SK-N-DZ (cell line): ENCODE measurements around the gene DDRGK1.
A peak's percentile ranks its signal among the peaks of the same experiment; 100 is the strongest.

Source experiments
- DNase-seq: peaks from one replicate; pipeline ENCODE4 v3.0.0-alpha.2; 2015; ENCODE audit warnings: low spot score

DDRGK1 gene

GRCh38 chr20:3235666-3236324, 31.3 kb upstream of the DDRGK1 start:
- DNase-seq, result no peak

- no peak for DNase-seq
These were observed 29.6 kb upstream of the DDRGK1 start for GRCh38 chr20:3233991-3234498.

DNA sequence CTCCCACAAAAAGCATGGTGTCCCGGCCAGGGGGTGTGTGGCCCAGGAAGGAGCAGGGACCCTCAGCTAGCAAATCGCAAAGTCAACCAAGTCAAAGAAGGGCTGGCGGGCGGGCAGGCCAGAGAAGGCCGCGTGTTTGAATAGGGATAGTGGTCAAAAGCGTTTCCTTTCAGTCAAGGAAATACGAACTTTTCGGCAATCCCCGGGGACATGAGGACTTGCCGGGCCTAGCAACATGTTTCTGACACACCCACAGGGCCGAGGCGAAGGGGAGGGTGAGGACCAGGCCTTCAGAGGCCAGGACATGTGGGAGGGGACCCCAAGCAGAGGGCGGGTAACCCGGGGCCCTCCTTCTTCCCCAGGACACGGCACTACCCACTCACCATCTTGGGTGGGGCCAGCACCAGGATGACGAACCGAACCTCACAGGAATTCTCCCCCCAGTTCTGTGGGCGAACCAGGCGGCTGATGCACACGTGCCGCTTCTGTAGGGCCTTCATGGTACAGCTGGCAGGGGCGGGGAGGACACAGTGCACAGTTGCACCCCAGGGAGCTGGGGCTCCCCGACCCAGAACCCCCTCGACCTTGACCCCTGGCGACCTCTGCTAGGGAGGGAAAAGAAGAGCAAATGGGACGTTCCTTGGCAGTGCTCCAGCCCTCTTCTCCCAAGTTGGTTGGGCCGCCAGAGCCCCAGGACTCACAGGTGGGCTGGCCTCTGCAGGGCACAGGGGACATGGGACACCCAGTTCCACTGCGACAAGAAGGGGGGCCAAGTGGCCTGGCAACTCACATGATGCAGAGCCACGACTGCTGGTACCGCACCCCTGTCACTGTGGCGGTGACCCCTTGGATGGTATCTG, 28.9 kb upstream of the DDRGK1 start:
- DNase-seq, result no peak

DNA sequence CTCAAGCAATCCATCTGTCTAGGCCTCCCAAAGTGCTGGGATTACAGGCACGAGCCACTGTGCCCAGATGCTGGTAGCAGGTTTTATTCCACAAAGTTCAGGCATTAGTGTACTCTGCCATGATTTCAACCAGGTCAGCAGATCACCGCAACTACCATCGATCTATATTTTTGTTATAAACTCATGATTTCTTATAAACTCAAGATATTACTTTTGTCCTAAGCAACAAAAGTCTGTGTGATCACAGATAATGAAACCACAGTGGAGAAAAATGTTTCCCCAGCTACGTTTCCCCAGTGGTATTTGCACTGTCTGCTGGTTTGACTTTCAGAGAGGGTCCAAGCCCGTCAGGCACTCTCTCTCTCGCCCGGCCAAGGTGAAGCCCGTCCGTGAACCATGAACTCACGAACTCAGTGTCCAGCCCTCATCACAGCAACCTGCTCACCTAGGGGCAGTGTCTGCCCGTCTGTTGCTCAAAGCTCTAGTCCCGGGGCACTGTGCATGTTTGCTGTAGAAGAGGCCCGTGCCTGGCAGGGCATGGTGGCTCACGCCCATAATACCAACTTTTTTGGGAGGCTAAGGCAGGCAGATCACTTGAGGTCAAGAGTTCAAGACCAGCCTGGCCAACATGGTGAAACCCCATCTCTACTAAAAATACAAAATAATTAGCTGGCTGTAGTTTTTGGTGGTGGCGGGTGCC, 27.6 kb upstream of the DDRGK1 start:
- DNase-seq, result no peak

DNA sequence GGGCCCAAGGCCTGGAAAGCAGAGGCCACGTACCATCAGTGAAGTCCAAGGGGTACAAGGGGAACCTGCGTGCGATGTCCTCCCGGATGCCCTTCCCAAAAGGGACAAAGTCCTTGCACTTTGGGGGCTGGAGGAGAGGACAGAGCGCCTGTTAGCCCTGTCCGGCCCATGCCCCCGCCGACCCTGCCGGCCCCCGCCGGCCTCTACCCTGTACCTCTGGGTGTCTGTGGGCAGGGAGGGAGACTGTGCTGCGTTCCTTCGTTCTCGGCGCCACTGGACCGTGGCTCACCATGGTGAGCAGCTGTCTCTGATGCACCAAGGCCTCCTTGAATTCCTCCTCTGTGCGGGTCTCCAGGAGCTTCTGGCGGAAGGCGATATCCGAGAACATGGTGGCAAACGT, 26.6 kb upstream of the DDRGK1 start:
- DNase-seq, result no peak

DNA sequence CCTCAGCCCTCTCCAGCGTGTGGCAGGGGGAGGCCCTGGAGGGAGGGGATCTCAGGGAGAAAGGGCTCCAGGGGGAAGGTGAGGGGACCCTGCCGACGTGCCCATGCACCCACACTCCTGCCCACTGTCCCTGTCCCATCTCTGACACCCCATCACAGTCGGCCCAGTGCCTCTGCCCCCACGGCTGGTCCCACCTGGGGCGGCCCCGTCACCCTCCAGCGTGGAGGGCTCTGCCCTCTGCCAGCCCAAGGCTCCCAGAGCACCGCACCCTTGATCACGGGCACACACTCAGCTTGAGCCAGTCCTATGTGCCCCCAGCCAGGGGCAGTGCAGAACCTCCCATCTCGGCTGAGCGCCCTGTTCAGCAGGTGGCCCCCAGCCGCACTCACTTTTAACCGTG, 25.3 kb upstream of the DDRGK1 start:
- DNase-seq, result no peak

- no peak for DNase-seq
These were observed 24.7 kb upstream of the DDRGK1 start for GRCh38 chr20:3229158-3229557.

DNA sequence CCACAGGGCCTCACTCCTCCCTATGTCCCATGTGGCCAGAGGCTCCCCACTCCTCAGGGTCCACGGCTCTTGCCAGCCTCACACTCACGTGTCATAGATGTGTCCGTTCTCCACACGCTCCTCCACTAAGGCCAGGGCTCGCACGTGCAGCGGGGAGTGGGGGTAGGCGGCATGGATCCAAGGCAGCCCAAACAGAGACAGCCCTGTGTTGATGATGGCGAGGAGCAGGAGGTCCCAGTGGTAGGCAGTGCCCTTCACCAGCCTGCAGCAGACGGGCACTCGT, 24.2 kb upstream of the DDRGK1 start:
- DNase-seq, result no peak

GRCh38 chr20:3227936-3228749, 23.7 kb upstream of the DDRGK1 start:
- no peak for DNase-seq

GRCh38 chr20:3227506-3227905, 23.0 kb upstream of the DDRGK1 start:
- no peak for DNase-seq

DNA sequence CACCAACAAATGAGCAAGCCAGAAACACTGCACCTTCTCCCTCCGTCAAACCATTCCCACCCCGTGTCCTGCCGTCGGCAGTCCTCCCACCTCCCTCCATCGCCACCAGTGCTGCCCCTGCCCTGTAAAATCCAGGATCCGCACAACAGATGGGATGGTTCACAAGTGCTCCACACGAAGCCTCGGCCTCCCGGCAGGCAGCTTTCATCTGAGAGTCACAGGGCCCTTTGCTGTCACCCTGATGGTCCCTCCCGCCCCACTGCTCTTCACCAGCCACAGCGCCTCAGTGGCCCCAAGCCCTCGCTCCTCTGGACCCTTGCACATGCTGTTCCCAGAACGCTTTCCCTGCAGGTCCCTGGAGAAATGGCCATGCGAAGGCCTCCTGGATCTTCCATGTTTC, 22.4 kb upstream of the DDRGK1 start:
- DNase-seq, result no peak

DNA sequence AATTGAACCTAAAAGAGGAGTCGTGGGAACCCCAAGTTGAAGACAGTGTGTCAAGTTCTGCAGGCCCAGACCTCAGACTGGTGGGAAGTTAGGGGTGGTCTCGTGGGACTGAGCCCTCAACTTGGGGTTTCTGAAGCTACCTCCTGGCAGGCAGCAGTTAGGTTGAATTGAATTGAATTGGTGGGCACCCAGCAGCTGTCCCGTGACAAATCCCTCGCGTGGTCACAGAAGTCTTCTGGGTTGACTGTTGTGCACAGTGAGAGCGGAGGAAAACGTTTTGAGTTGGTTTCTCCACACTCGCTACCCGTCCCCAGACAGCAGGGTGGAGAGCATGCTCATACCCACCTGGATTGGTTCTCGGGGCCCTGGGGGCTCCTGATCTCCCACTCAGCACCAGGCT, 21.6 kb upstream of the DDRGK1 start:
- no peak for DNase-seq

- DNase-seq, result no peak
These were observed 20.4 kb upstream of the DDRGK1 start for GRCh38 chr20:3224681-3225421.

- no peak for DNase-seq
These were observed 19.7 kb upstream of the DDRGK1 start for GRCh38 chr20:3223994-3224680.

GRCh38 chr20:3223651-3223993, 19.1 kb upstream of the DDRGK1 start:
- no peak for DNase-seq

- DNase-seq, result no peak
These were observed 18.4 kb upstream of the DDRGK1 start for GRCh38 chr20:3222635-3223600.

- DNase-seq, result no peak
These were observed 17.1 kb upstream of the DDRGK1 start for GRCh38 chr20:3221398-3222226.

DNA sequence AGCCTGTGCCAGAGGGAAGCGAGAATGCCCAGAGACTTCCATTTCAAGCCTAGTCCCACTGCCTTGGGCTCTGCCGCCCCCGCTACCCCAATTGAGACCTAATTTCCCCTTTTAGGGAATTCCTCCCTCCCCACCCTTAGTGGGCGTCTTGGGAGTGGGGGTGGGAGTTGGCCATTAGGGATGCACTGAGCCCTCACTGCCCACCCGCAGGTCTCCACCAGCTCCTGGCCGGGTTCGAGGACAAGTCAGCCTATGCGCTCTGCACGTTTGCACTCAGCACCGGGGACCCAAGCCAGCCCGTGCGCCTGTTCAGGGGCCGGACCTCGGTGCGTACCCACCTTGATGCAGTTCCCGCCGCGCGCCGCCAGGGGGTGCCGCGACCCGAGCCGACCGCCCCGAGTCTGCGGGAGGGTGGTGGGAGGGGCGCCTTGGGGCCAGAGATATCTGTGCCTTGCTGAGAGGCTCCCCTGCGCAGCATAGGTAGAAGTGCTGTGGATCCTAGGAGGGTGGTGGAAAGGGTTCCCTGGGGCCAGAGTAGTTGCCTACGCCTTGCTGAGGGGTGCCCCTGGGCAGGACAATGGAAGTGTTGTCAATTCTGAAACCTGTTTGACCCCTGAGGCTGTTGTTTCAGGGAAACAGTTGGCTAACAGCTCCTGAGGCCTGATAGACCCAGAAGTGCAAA, 14.0 kb upstream of the DDRGK1 start:
- DNase-seq, result peak; percentile 36
